NCI-H82 (cell line): ENCODE results near the gene KPNA5.
"Not testable (repeated sequence)": the region's sequence is repeated elsewhere in the genome, so short reads cannot be mapped to it uniquely, and the experiment has no call there.

ENCODE experiments used
- DNase-seq: peaks from one replicate; lab custom pipeline; 2025; lab: John Stamatoyannopoulos, UW

Gene KPNA5

GRCh38 chr6:116680880-116681672 is at the start of gene KPNA5:
TSS of gene KPNA5 (plus strand) at chr6:116681211. CDS start at chr6:116681335, 124 bp downstream.
- DNase-seq = peak; percentile 97

GRCh38 chr6:116631379-116631990 is 49.5 kb upstream of the KPNA5 start:
- no peak for DNase-seq

GRCh38 chr6:116633685-116634084 is 47.3 kb upstream of the KPNA5 start:
- DNase-seq = peak; percentile 27

- no peak for DNase-seq
These were observed 32.9 kb upstream of the KPNA5 start for GRCh38 chr6:116648156-116648555.

GRCh38 chr6:116649129-116649528 is 31.9 kb upstream of the KPNA5 start:
- no peak for DNase-seq

- no peak for DNase-seq
These were observed 29.1 kb upstream of the KPNA5 start for GRCh38 chr6:116651916-116652315.

GRCh38 chr6:116661594-116661993 is 19.4 kb upstream of the KPNA5 start:
- no peak for DNase-seq

GRCh38 chr6:116662202-116662601 is 18.8 kb upstream of the KPNA5 start:
- DNase-seq = peak; percentile 8

- no peak for DNase-seq
These were observed 17.7 kb upstream of the KPNA5 start for GRCh38 chr6:116663308-116663707.

GRCh38 chr6:116664169-116664568 is 16.8 kb upstream of the KPNA5 start:
- not testable (repeated sequence) for DNase-seq

- DNase-seq = peak; percentile 4
These were observed 15.5 kb upstream of the KPNA5 start for GRCh38 chr6:116665464-116665863.

GRCh38 chr6:116666869-116667268 is 14.1 kb upstream of the KPNA5 start:
- no peak for DNase-seq

- peak; percentile 4 for DNase-seq
These were observed 13.4 kb upstream of the KPNA5 start for GRCh38 chr6:116667623-116668022.

- DNase-seq = no peak
These were observed 8.7 kb upstream of the KPNA5 start for GRCh38 chr6:116672306-116672705.

GRCh38 chr6:116676021-116676420 is 5.0 kb upstream of the KPNA5 start:
- no peak for DNase-seq

GRCh38 chr6:116682334-116682712 is 1.3 kb downstream of the KPNA5 start:
- peak; percentile 41 for DNase-seq

GRCh38 chr6:116685437-116685993 is 4.5 kb downstream of the KPNA5 start:
- DNase-seq = no peak

GRCh38 chr6:116686475-116687101 is 5.6 kb downstream of the KPNA5 start:
- not testable (repeated sequence) for DNase-seq

GRCh38 chr6:116691154-116691553 is 10.1 kb downstream of the KPNA5 start:
- DNase-seq = no peak

- not testable (repeated sequence) for DNase-seq
These were observed 11.9 kb downstream of the KPNA5 start for GRCh38 chr6:116692873-116693272.

GRCh38 chr6:116693275-116693674 is 12.3 kb downstream of the KPNA5 start:
- DNase-seq = not testable (repeated sequence)

GRCh38 chr6:116695401-116695800 is 14.4 kb downstream of the KPNA5 start:
- DNase-seq = no peak

GRCh38 chr6:116697480-116697879 is 16.5 kb downstream of the KPNA5 start:
- no peak for DNase-seq
